ENCODE results near the gene SELENOF.

GRCh38 chr1:86912281-86912900 lies 1.5 kb downstream of the SELENOF start:
- TF ChIP-seq CTCF (IDR thresholded peaks at IDR 0.05) (no peak), POLR2A (IDR thresholded peaks at IDR 0.05) (no peak)
